KMS-11 (cell line): ENCODE measurements around the gene EZR.

ENCODE experiments used
- H2AFZ ChIP-seq: fragments of 200-600 bp; sonication (generic); 2 replicates; pipeline ENCODE4 v1.6.1; 2016; ENCODE audit warnings: antibody characterized with exemption, mixed run types, low read depth
- H3K27ac ChIP-seq: fragments of 200-600 bp; sonication (generic); 2 replicates; pipeline ENCODE4 v1.6.1; 2016; ENCODE audit warnings: mild to moderate bottlenecking, mixed run types
- H3K27me3 ChIP-seq: fragments of 200-600 bp; sonication (generic); 2 replicates; pipeline ENCODE4 v1.6.1; 2017; ENCODE audit warnings: mild to moderate bottlenecking, low read depth, mixed run types, moderate library complexity; ENCODE audit not compliant: insufficient read depth
- H3K36me3 ChIP-seq: fragments of 200-600 bp; sonication (generic); 2 replicates; pipeline ENCODE4 v1.6.1; 2017; ENCODE audit warnings: mild to moderate bottlenecking, mixed run types; ENCODE audit not compliant: insufficient read depth
- H3K4me1 ChIP-seq: fragments of 200-600 bp; sonication (generic); 2 replicates; pipeline ENCODE4 v1.6.1; 2016; ENCODE audit warnings: mild to moderate bottlenecking, low read depth, mixed run types; ENCODE audit not compliant: poor library complexity, severe bottlenecking
- H3K4me2 ChIP-seq: fragments of 200-600 bp; sonication (generic); 2 replicates; pipeline ENCODE4 v1.7.0; 2016; ENCODE audit warnings: mild to moderate bottlenecking, mixed run types
- H3K4me3 ChIP-seq: fragments of 200-600 bp; sonication (generic); IDR thresholded peaks from 2 replicates; pipeline ENCODE4 v1.6.1; 2017; ENCODE audit warnings: low read depth, low read length, mixed read lengths; ENCODE audit not compliant: insufficient read depth
- H3K79me2 ChIP-seq: fragments of 200-600 bp; sonication (generic); 2 replicates; pipeline ENCODE4 v1.6.1; 2016; ENCODE audit warnings: low read depth, mixed run types; ENCODE audit not compliant: insufficient read depth
- H3K9ac ChIP-seq: fragments of 200-600 bp; sonication (generic); 2 replicates; pipeline ENCODE4 v1.6.1; 2016; ENCODE audit warnings: mild to moderate bottlenecking, mixed run types
- H4K20me1 ChIP-seq: fragments of 200-600 bp; sonication (generic); 2 replicates; pipeline ENCODE4 v1.6.1; 2016; ENCODE audit warnings: mild to moderate bottlenecking, mixed run types; ENCODE audit not compliant: insufficient read depth
- TF ChIP-seq, protein P1 (sequence below): fragments of 200-600 bp; sonication (generic); conservative IDR thresholded peaks from 2 replicates; pipeline ENCODE4 v1.6.1; 2017; ENCODE audit warnings: low read depth, mild to moderate bottlenecking, antibody characterized with exemption, low read length, moderate library complexity, mixed read lengths

EZR gene

DNA sequence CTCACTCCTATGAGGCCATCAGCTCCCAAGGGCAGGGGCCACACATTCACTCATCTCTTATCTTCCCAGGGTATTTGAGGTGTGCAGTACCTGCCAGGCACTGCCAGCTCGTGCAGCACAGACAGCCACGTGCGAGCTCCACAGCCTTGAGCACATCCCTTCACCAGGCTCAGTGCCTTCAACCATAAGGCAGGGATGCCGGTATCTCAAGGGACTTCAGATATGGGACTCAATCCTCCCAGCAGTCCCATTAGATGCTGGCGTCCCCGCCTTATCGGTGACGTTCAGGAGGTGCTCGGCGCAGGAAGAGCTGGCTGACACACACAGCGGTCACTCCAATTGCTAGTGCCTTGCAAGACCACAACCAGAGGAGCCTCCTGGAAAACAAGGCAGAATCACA, 47.0 kb downstream of the EZR start:
- Histone ChIP-seq H3K27me3 (no peaks in the 10 kb centered on the region), H3K36me3 (peaks cover 9% of the 10 kb centered on the region; the same call in 1 of the 2 replicates), H3K4me1 (no peaks in the 10 kb centered on the region), H3K4me3 (no peak overlapping the region), H4K20me1 (no peaks in the 10 kb centered on the region), H3K9ac (no peak overlapping the region), H3K27ac (no peak overlapping the region), H3K79me2 (no peaks in the 10 kb centered on the region), H3K4me2 (no peak overlapping the region), H2AFZ (no peak overlapping the region)
- TF ChIP-seq, protein P1, sequence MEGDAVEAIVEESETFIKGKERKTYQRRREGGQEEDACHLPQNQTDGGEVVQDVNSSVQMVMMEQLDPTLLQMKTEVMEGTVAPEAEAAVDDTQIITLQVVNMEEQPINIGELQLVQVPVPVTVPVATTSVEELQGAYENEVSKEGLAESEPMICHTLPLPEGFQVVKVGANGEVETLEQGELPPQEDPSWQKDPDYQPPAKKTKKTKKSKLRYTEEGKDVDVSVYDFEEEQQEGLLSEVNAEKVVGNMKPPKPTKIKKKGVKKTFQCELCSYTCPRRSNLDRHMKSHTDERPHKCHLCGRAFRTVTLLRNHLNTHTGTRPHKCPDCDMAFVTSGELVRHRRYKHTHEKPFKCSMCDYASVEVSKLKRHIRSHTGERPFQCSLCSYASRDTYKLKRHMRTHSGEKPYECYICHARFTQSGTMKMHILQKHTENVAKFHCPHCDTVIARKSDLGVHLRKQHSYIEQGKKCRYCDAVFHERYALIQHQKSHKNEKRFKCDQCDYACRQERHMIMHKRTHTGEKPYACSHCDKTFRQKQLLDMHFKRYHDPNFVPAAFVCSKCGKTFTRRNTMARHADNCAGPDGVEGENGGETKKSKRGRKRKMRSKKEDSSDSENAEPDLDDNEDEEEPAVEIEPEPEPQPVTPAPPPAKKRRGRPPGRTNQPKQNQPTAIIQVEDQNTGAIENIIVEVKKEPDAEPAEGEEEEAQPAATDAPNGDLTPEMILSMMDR: no peak

DNA sequence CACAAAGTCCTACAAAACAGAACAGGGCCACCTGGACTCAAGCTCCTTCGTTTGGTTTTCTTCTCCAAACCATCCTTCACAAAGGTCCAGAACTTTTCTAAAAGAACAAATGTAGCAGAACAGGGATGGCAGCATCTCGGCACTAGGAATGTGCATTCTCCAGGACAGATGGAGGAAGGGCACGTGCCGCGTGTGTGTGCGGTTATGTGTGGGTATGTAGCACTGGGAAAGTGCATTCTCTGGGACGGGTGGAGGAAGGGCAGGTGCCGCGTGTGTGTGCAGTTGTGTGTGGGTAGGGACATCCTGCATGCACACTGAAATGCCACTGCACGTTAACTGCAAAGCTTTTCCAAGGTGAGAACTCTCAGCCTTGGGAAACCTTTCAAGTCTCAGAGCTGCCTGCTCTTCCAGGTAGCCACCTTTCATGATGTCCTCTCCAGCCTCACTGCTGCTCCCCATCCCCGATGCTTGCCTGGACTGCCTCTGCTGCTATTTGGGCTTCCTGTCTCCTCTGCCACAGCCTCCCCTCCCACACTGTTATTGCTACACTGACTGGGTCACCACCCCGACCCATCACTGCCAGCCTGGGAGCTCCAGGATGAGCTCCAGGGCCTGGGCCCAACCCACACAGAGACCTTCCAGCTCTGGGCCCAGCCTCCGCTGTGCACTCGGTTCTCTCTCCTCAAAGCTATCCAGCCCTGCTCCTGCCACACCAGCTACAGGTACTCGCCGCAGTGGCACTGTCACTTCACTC, 47.6 kb downstream of the EZR start:
- no peaks in the 10 kb centered on the region for H3K4me1 ChIP-seq
- H3K36me3 ChIP-seq: peaks cover 11% of the 10 kb centered on the region; the same call in 1 of the 2 replicates
- H3K27ac ChIP-seq: no peak overlapping the region
- H4K20me1 ChIP-seq: no peaks in the 10 kb centered on the region
- H3K79me2 ChIP-seq: no peaks in the 10 kb centered on the region
- no peaks in the 10 kb centered on the region for H3K27me3 ChIP-seq
- no peak overlapping the region for H2AFZ ChIP-seq
- no peak overlapping the region for H3K4me3 ChIP-seq
- TF ChIP-seq, protein P1: no peak
- H3K9ac ChIP-seq: no peak overlapping the region
- no peak overlapping the region for H3K4me2 ChIP-seq

DNA sequence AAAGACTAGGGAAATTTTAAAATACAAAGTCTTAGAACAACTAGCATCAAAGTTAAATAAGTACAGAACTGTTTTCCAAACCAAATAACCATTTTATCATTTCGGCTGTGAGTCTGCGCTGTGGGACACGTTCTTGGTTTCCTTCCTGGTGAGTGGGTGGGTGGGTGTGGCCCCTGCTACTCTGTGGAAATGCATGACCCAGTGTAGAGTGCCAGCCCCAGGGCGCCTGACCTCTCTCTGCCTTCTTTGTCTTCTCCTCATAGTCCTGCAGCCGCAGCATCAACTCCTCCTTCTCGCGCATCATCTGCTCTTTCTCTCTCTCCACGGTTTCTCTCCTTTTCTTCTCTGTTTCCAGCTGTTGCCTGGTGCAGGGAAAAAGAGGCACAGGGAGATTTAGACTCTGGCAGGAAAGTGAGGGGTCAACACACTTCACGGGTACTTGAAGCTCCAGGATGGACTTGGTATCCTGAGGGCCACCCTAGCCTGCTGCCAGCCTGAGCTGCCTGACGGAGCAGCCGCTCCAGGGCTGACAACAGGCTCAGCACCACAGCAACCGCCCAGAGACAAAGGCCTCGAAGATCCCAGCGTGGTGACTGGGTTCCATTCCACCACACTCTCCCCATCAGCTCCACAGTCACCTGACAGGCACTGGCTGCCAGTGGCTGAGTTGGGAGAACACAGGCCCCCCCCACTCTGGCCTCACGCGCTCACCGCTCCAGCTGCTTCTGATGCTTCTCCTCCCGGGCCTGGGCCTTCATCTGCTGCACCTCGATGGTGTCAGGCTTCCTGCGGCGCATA, 48.4 kb downstream of the EZR start:
- Histone ChIP-seq H3K4me1 (no peaks in the 10 kb centered on the region), H3K27me3 (no peaks in the 10 kb centered on the region), H3K9ac (no peak overlapping the region), H3K36me3 (peaks cover 15% of the 10 kb centered on the region; the same call in 1 of the 2 replicates), H3K79me2 (no peaks in the 10 kb centered on the region), H3K4me2 (no peak overlapping the region), H4K20me1 (no peaks in the 10 kb centered on the region), H3K27ac (no peak overlapping the region), H2AFZ (no peak overlapping the region), H3K4me3 (no peak overlapping the region)
- TF ChIP-seq, protein P1: no peak

DNA sequence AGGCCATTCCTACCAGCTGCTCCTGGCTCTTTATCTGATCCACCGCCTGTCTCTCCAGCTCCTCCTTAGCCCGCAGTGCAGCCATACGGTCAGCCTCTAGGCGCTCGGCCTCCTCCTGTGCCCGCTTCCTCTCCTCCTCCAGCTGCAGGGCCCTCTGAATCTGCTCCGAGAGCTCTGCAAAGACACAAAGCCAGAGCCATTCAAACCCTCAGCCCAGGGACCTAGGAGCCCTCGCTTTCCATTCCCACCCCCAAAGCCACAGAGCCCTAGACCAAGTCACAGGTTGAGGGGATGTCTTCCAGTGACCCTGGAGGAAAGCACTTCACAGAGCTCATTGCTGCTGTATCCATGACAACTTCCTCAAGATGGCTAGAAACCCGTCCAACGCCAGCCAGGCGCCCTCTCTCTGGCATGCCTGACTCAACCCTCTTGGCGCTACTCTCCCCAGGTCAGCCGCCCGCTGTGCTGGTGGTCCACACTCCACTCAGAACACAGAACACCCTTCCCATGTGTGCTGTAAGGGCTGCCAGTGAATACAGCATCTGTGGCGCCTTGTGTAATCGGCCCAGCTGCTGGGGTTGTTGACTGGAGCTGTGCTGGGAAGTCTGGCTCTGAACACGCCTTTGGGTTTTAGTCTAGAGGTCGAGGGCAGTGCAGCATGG, 49.3 kb downstream of the EZR start:
- TF ChIP-seq, protein P1: no peak
- no peak overlapping the region for H3K9ac ChIP-seq
- H3K4me1 ChIP-seq: no peaks in the 10 kb centered on the region
- H3K79me2 ChIP-seq: no peaks in the 10 kb centered on the region
- peaks cover 15% of the 10 kb centered on the region; the same call in 1 of the 2 replicates for H3K36me3 ChIP-seq
- no peak overlapping the region for H3K4me3 ChIP-seq
- H4K20me1 ChIP-seq: no peaks in the 10 kb centered on the region
- no peaks in the 10 kb centered on the region for H3K27me3 ChIP-seq
- H2AFZ ChIP-seq: no peak overlapping the region
- H3K27ac ChIP-seq: no peak overlapping the region
- H3K4me2 ChIP-seq: no peak overlapping the region
